AG04450 (cell line): ENCODE data around the gene ZNF692. TPM values are rescaled to one million over a fixed set of nuclear protein-coding genes. Genes with fewer than 3 reads are reported as not detected.

Source experiments
- CTCF ChIA-PET: fragments of 300-600, 350-600 bp; formaldehyde crosslinking; extraction: SDS; loops from one replicate; lab custom pipeline; 2022; ENCODE audit warnings: antibody characterized with exemption, inconsistent platforms; lab: Charles Lee
- POLR2A ChIA-PET: fragments of 350-600 bp; formaldehyde crosslinking; extraction: SDS; loops from one replicate; lab custom pipeline; 2021; ENCODE audit warnings: antibody characterized with exemption, inconsistent platforms; lab: Yijun Ruan, JAX
- DNase-seq: peaks from one replicate; pipeline ENCODE4 v3.0.0-alpha.2; 2011; ENCODE audit warnings: low read depth, low spot score
- H3K27ac ChIP-seq: one replicate; pipeline ENCODE4 v1.5.1; 2012; ENCODE audit warnings: low read depth, low read length, control low read depth
- H3K27me3 ChIP-seq: one replicate; pipeline ENCODE4 v1.6.0; 2012; ENCODE audit warnings: low read length; ENCODE audit not compliant: control insufficient read depth, insufficient read depth
- H3K4me3 ChIP-seq: 2 replicates; pipeline ENCODE4 v1.5.1; 2011; ENCODE audit warnings: mild to moderate bottlenecking, low read depth, low read length, control low read depth
- H3K9me3 ChIP-seq: 2 replicates; pipeline ENCODE4 v1.5.1; 2012; ENCODE audit warnings: low read length; ENCODE audit not compliant: control insufficient read depth, insufficient read depth
- CTCF ChIP-seq: IDR thresholded peaks from 2 replicates; pipeline ENCODE4 v1.5.1; 2011; ENCODE audit warnings: low read depth, low read length, control low read depth, inconsistent platforms
- polyA plus RNA-seq: library from polyadenylated mRNA; depleted of rRNA; stranded (reverse); fragments of >200 nt; gene quantifications from 2 replicates; pipeline ENCODE4 v1.2.3, GENCODE V29; 2011

Gene ZNF692
- polyA plus RNA-seq, 1 experiment = 12.7 TPM

- Histone ChIP-seq H3K4me3 (peak overlapping the region; percentile 75), H3K9me3 (no peaks in the 10 kb centered on the region; the same call in 1 of the 2 replicates), H3K27me3 (no peaks in the 10 kb centered on the region), H3K27ac (peak overlapping the region; percentile 21)
- DNase-seq = no peak
- ChIA-PET POLR2A (no interaction called here), CTCF (no interaction called here)
- no peak for TF ChIP-seq CTCF
Observed at GRCh38 chr1:248862998-248863881, 4.4 kb upstream of the ZNF692 start.

- Histone ChIP-seq H3K9me3 (no peaks in the 10 kb centered on the region; the same call in 1 of the 2 replicates), H3K4me3 (peak overlapping the region; percentile 75), H3K27ac (no peak overlapping the region), H3K27me3 (no peaks in the 10 kb centered on the region)
- no peak for DNase-seq
- no peak for TF ChIP-seq CTCF
- ChIA-PET CTCF (no interaction called here), POLR2A (no interaction called here)
Observed at GRCh38 chr1:248862695-248862997, 3.8 kb upstream of the ZNF692 start.

GRCh38 chr1:248861616-248862015, 2.7 kb upstream of the ZNF692 start:
- Histone ChIP-seq H3K9me3 (no peaks in the 10 kb centered on the region), H3K27me3 (no peaks in the 10 kb centered on the region), H3K4me3 (no peak overlapping the region), H3K27ac (no peak overlapping the region)
- no peak for TF ChIP-seq CTCF
- ChIA-PET CTCF (no interaction called here), POLR2A (interaction anchor here (1.0 kb wide), 1 partner anchor 24 kb away, joined by 5 read pairs; the partner anchor contains the start of gene ZNF672)
- DNase-seq = no peak

GRCh38 chr1:248860007-248860406, 1.1 kb upstream of the ZNF692 start:
- ChIA-PET POLR2A (interaction anchor here (1.5 to 2.5 kb wide), 2 partner anchors 13 to 22 kb away, joined by 6 to 8 read pairs; partner anchors contain the start of gene ZNF672), CTCF (interaction anchor here (1.6 to 3.5 kb wide), 2 partner anchors 13 to 18 kb away, joined by 3 to 15 read pairs; no protein-coding TSS in a partner anchor)
- no peak for DNase-seq
- Histone ChIP-seq H3K4me3 (no peak overlapping the region), H3K27me3 (no peaks in the 10 kb centered on the region), H3K9me3 (no peaks in the 10 kb centered on the region), H3K27ac (no peak overlapping the region)
- no peak for TF ChIP-seq CTCF
